GM12875 (cell line): Measurements from ENCODE around the gene MRFAP1.
"Not testable (repeated sequence)": the region's sequence is repeated elsewhere in the genome, so short reads cannot be mapped to it uniquely, and the experiment has no call there.

Source experiments
- H3K4me3 ChIP-seq: one replicate; pipeline ENCODE4 v1.5.1; 2011; ENCODE audit warnings: low read depth, low read length, control low read depth
- CTCF ChIP-seq: IDR thresholded peaks from 2 replicates; pipeline ENCODE4 v1.5.1; 2011; ENCODE audit warnings: low read depth, mild to moderate bottlenecking, control low read depth, inconsistent platforms, low read length, moderate library complexity, borderline replicate concordance; ENCODE audit not compliant: insufficient read depth

MRFAP1 gene

GRCh38 chr4:6622744-6623143, 17.7 kb upstream of the MRFAP1 start:
- H3K4me3 ChIP-seq, result no peak overlapping the region
- TF ChIP-seq CTCF, result no peak

- TF ChIP-seq CTCF, result no peak
- no peak overlapping the region for H3K4me3 ChIP-seq
Measured at GRCh38 chr4:6625256-6625655, 15.2 kb upstream of the MRFAP1 start.

DNA sequence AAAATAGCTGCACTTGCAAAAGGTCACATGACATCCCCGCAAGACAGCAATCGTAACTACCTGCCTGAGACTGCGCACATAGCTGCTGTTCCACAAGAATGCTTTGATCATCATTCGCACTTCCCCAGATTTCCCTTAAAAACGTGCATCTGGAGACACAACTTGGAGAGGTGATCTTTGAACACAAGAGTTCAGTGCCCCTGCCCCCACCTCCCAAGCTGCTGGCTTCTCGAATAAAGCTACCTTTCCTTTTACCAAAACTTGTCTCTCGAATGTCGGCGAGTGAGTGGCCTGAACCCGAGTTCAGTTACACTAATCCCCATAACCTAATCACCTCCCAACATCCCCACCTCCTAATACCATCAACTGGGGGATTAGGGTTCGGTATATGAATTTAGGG, 14.4 kb upstream of the MRFAP1 start:
- H3K4me3 ChIP-seq, result no peak overlapping the region

GRCh38 chr4:6627832-6628231, 12.7 kb upstream of the MRFAP1 start:
- no peak overlapping the region for H3K4me3 ChIP-seq

More for the DNA sequence above, 14.4 kb upstream of the MRFAP1 start:
- TF ChIP-seq CTCF, result no peak

GRCh38 chr4:6628484-6628883, 12.0 kb upstream of the MRFAP1 start:
- not testable (repeated sequence) for H3K4me3 ChIP-seq

More at GRCh38 chr4:6627832-6628231, 12.7 kb upstream of the MRFAP1 start:
- TF ChIP-seq CTCF, result no peak

- TF ChIP-seq CTCF, result no peak
- no peak overlapping the region for H3K4me3 ChIP-seq
Measured at GRCh38 chr4:6632125-6632524, 8.4 kb upstream of the MRFAP1 start.

DNA sequence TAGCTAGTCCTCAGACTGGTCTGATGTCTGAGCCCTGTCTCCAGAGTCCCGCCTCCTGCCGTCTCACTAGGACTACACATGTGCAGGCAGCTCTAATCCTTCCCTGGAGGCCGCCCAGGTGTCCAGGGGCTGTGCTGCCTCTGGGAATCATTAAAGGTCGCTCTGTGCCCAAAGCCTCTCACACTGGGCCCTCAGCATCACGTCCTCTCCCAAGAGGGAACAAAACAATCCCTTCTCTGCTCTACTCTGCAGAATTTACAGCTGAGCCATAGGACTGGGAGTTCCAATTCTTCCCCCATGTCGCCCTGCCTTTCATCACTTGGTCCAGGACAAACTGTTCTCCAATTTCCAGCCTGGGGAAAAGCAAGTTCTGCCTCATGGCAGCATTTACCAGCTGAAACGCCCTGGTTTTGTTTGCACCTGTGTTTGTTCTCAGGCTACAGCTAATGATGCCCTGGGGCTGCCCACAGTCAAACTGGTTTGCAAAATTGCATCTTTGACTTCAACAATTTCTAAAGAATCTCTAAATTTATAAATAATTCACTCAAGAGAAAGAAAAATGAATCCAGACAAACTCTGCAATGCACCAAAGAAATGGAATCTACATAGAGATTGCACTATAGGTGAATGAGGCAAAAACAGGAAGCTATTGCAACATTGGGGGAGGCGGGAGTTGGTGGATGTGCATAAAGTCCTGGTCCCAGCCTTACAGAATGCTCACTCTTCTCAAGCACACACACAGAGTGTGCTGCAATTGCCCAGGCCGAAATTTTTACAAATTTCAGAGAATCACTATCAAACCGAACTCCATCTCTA, 7.2 kb upstream of the MRFAP1 start:
- no peak for TF ChIP-seq CTCF
- H3K4me3 ChIP-seq, result no peak overlapping the region
